Gastroesophageal sphincter (tissue), 4 donors: ENCODE results near the gene PCDH9. TPM values are rescaled to one million over a fixed set of nuclear protein-coding genes. Genes with fewer than 3 reads are reported as not detected.

Experiments
- ATAC-seq: fragments of 150-250 bp; one replicate; pipeline ENCODE4 v1.9.1; 2016; ENCODE audit warnings: mild to moderate bottlenecking, moderate library complexity
- H3K27ac ChIP-seq, 4 donors: fragments of 200-600 bp; sonication (generic) in 3 of 4; 1 replicate in 3 of 4; 2 replicates in 1 of 4; pipeline ENCODE4 v1.5.1; 2016 to 2019
- H3K27me3 ChIP-seq: fragments of 200-600 bp; sonication (generic); one replicate; pipeline ENCODE4 v1.5.1; 2019
- H3K36me3 ChIP-seq, 2 donors: fragments of 200-600 bp; sonication (generic); one replicate each; pipeline ENCODE4 v1.5.1; 2019; ENCODE audit warnings: control low read depth in 1 of 2
- H3K4me1 ChIP-seq, 3 donors: fragments of 200-600 bp; sonication (generic); 1 replicate in 2 of 3; 2 replicates in 1 of 3; pipeline ENCODE4 v1.5.1; 2016 to 2019; ENCODE audit warnings: control low read depth in 2 of 3
- H3K4me3 ChIP-seq, 2 donors: fragments of 200-600 bp; sonication (generic); one replicate each; pipeline ENCODE4 v1.5.1; 2019; ENCODE audit warnings: mild to moderate bottlenecking in 1 of 2, moderate library complexity in 1 of 2
- H3K9me3 ChIP-seq, 3 donors: fragments of 200-600 bp; sonication (generic); one replicate each; pipeline ENCODE4 v1.5.1; 2017 to 2019; ENCODE audit warnings: control low read depth in 2 of 3
- EP300 ChIP-seq: sonication (generic); formaldehyde crosslinking; IDR thresholded peaks from one replicate; pipeline ENCODE4 v1.6.1; 2017; ENCODE audit warnings: antibody characterized with exemption, mild to moderate bottlenecking
- POLR2A ChIP-seq, 2 donors: fragments of 450-650 bp; IDR thresholded peaks; one replicate each; pipeline ENCODE4 v1.6.1; 2017; ENCODE audit warnings: antibody characterized with exemption in 2 of 2, mild to moderate bottlenecking in 2 of 2, moderate library complexity in 1 of 2
- POLR2AphosphoS5 ChIP-seq: sonication (generic); formaldehyde crosslinking; IDR thresholded peaks from one replicate; pipeline ENCODE4 v1.6.1; 2017; ENCODE audit warnings: antibody characterized with exemption
- WGBS, 2 donors: methylation state at CpG; one replicate each; pipeline ENCODE4 v1.1.5; 2018; ENCODE audit warnings: low coverage in 1 of 2; 5-methylcytosine and 5-hydroxymethylcytosine counted together
- total RNA-seq, 4 donors: library from RNA; depleted of rRNA; stranded (reverse); fragments of >200 nt; gene quantifications; one replicate each; pipeline ENCODE4 v1.1.0, GENCODE V29; 2016
- TF ChIP-seq, protein P1 (sequence below), 4 experiments: fragments of 200-600 bp in 2 of 4; fragments of 450-650 bp in 2 of 4; sonication (generic) in 1 of 4; IDR thresholded peaks; one replicate each; pipeline ENCODE4 v1.5.1; 2017 to 2019; ENCODE audit warnings: antibody characterized with exemption in 4 of 4, mild to moderate bottlenecking in 2 of 4, moderate library complexity in 2 of 4

The PCDH9 gene
- total RNA-seq, 4 donors from 2014 or later = 52.9 to 141 (median 56.5) TPM

DNA sequence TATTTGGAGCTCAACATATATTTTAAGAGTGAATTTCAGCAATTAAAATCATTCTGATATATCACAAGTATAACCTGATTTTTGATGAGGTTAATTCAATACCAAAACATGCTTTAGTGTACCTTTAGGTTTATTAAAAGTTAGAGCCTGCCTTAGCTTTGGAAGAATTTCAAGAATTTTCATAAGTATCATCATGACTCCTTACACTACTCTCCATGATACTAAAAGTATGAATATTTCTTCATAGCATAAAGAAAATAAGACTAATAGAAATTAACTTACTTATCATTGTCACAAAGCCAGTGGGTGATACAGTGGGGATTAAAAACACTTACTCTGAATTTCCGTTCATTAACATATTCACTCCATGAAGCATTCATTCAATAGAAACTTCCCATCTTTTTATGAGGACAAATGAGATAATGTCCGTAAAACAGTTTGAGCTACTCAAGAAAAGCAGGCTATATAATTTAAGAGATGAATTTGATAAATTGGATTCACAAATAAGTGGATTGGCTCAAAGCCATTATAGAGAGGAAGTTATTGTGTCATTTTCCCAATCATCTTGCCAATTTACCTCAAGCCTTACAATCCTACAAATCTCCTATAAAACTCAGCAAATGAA lies 214.0 kb downstream of the PCDH9 start:
- 82 to 90% methylated on average over 2 of the region's 2 CpGs for WGBS, 2 donors
- H3K36me3 ChIP-seq = no peaks in the 10 kb centered on the region

DNA sequence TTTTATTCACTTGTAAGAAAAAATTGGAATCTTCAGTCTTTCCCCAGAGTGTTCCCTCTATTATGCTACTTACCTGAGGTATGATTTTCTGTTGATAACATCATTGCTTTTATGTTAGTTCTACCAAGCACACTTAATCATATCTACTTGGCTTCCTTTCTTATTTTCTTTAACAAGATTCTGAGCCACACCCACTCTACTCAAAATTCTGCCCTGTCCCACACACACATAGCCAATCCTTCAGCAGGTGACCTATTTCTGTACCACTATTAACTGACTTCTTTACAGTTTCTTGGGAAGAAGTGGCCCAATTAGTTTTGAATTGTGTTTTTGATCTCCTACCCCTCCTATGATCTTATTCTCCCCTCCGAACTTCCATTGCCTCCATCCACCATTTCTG lies 215.7 kb downstream of the PCDH9 start:
- no peaks in the 10 kb centered on the region for H3K9me3 ChIP-seq
- H3K27ac ChIP-seq = no peak overlapping the region
- no peak for ATAC-seq
- no peaks in the 10 kb centered on the region for H3K27me3 ChIP-seq
- no peaks in the 10 kb centered on the region for H3K4me1 ChIP-seq
- H3K4me3 ChIP-seq = no peak overlapping the region
- WGBS, 2 donors = 82 to 91% methylated on average over 1 of the region's 1 CpG
- no peak for TF ChIP-seq POLR2A (IDR thresholded peaks at IDR 0.05)
- H3K36me3 ChIP-seq = no peaks in the 10 kb centered on the region

More for the DNA sequence above, 214.0 kb downstream of the PCDH9 start:
- Histone ChIP-seq H3K4me3 (no peak overlapping the region), H3K9me3 (no peaks in the 10 kb centered on the region), H3K27ac (no peak overlapping the region), H3K4me1 (no peaks in the 10 kb centered on the region), H3K27me3 (no peaks in the 10 kb centered on the region)
- no peak for TF ChIP-seq POLR2A (IDR thresholded peaks at IDR 0.05)
- TF ChIP-seq, protein P1, sequence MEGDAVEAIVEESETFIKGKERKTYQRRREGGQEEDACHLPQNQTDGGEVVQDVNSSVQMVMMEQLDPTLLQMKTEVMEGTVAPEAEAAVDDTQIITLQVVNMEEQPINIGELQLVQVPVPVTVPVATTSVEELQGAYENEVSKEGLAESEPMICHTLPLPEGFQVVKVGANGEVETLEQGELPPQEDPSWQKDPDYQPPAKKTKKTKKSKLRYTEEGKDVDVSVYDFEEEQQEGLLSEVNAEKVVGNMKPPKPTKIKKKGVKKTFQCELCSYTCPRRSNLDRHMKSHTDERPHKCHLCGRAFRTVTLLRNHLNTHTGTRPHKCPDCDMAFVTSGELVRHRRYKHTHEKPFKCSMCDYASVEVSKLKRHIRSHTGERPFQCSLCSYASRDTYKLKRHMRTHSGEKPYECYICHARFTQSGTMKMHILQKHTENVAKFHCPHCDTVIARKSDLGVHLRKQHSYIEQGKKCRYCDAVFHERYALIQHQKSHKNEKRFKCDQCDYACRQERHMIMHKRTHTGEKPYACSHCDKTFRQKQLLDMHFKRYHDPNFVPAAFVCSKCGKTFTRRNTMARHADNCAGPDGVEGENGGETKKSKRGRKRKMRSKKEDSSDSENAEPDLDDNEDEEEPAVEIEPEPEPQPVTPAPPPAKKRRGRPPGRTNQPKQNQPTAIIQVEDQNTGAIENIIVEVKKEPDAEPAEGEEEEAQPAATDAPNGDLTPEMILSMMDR (IDR thresholded peaks at IDR 0.05) = no peak
- no peak for TF ChIP-seq POLR2AphosphoS5
- no peak for TF ChIP-seq EP300
- no peak for ATAC-seq

DNA sequence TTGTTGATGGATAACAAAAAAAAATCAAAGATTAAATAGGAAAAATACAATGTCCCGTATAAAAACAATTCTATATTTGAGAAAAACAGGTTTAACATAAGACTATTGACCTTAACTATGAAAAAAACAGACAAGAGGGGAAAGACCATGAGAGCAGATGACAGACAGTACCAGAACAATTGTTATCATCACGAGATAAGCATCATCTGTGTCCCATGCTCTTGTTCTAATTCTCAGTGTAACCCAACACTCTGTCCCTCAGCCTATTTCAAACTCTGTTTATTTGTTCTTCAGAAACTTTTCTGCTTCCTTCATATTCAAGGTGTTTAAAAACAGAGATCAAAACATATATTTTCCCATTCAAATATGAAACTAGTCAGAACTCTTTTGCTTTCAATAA lies 216.4 kb downstream of the PCDH9 start:
- Histone ChIP-seq H3K9me3 (no peaks in the 10 kb centered on the region), H3K4me3 (no peak overlapping the region), H3K36me3 (no peaks in the 10 kb centered on the region), H3K27me3 (no peaks in the 10 kb centered on the region), H3K27ac (no peak overlapping the region), H3K4me1 (no peaks in the 10 kb centered on the region)
- ATAC-seq = no peak
- TF ChIP-seq, protein P1 (IDR thresholded peaks at IDR 0.05) = no peak
- TF ChIP-seq EP300 (no peak), POLR2A (IDR thresholded peaks at IDR 0.05) (no peak), POLR2AphosphoS5 (no peak)
- WGBS, 2 donors = 83 to 85% methylated on average over 2 of the region's 2 CpGs

DNA sequence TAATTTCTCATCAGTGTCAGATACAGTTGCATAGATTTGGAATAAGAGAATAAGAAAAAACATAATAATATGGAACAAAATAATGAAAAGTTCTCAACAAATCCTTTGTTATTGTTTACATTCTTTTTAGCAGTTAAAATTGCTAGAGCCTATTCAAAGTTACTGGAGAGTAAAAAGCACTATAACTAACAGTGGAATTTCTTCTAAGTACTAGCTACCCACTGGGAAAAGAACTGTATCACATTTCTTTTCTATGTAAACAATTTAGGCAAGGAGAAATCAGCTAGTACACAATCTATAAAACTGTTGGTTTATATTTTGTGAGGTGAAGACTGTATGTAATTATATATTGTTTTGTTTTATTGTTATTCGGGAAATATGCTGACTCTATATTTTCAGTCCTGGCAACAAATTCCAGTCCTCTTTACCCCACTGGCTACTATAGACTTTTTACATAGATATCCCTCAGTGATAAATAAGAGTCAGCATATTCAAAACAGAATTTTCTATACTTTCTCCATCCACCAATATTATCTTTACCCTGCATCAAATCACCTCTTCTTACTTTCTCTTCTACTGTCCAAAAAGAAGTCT lies 222.0 kb downstream of the PCDH9 start:
- 87 to 88% methylated on average over 1 of the region's 1 CpG for WGBS, 2 donors
- H3K36me3 ChIP-seq = no peaks in the 10 kb centered on the region
- no peaks in the 10 kb centered on the region for H3K4me1 ChIP-seq
- ATAC-seq = no peak
- H3K9me3 ChIP-seq = no peaks in the 10 kb centered on the region
- TF ChIP-seq, protein P1 (IDR thresholded peaks at IDR 0.05) = no peak
- TF ChIP-seq POLR2AphosphoS5 (no peak), EP300 (no peak), POLR2A (IDR thresholded peaks at IDR 0.05) (no peak)
- H3K27me3 ChIP-seq = no peaks in the 10 kb centered on the region
- no peak overlapping the region for H3K27ac ChIP-seq
- H3K4me3 ChIP-seq = no peak overlapping the region

DNA sequence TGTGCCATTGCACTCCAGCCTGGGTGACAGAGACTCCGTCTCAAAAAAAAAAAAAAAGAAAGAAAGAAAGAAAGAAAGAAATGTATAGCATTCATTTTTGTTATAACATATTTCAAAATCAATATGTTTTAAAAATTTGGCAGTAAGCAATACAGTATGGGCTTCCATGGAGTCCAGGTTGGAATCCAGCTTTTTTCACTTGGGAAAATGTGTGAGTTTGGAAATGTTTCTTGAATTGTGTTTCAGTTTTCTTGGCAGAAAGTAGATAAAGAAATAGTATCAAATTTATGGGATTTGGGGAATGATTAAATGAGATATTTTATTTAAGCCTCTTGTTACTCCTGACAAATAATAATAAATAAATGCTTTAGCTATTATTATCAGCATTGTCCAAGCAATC lies 225.6 kb downstream of the PCDH9 start:
- Histone ChIP-seq H3K27ac (no peak overlapping the region), H3K9me3 (no peaks in the 10 kb centered on the region), H3K4me1 (no peaks in the 10 kb centered on the region), H3K4me3 (no peak overlapping the region), H3K27me3 (no peaks in the 10 kb centered on the region), H3K36me3 (no peaks in the 10 kb centered on the region)
- WGBS, 2 donors = no CpG with 5 or more reads among the region's 1 CpG
- no peak for ATAC-seq
- TF ChIP-seq, protein P1 (IDR thresholded peaks at IDR 0.05) = no peak
- TF ChIP-seq EP300 (no peak), POLR2A (IDR thresholded peaks at IDR 0.05) (no peak), POLR2AphosphoS5 (no peak)
